IMR-90 (cell line): Measurements from ENCODE around the gene FUBP3.

Source experiments
- RAD21 ChIP-seq: IDR thresholded peaks from 2 replicates; pipeline ENCODE4 v1.6.1; 2012; ENCODE audit warnings: low read length, improper control_type of control experiment
- TF ChIP-seq, protein P1 (sequence below): conservative IDR thresholded peaks from 2 replicates; pipeline ENCODE4 v1.5.1; 2012; ENCODE audit warnings: mild to moderate bottlenecking, low read depth, low read length, improper control_type of control experiment

DNA sequence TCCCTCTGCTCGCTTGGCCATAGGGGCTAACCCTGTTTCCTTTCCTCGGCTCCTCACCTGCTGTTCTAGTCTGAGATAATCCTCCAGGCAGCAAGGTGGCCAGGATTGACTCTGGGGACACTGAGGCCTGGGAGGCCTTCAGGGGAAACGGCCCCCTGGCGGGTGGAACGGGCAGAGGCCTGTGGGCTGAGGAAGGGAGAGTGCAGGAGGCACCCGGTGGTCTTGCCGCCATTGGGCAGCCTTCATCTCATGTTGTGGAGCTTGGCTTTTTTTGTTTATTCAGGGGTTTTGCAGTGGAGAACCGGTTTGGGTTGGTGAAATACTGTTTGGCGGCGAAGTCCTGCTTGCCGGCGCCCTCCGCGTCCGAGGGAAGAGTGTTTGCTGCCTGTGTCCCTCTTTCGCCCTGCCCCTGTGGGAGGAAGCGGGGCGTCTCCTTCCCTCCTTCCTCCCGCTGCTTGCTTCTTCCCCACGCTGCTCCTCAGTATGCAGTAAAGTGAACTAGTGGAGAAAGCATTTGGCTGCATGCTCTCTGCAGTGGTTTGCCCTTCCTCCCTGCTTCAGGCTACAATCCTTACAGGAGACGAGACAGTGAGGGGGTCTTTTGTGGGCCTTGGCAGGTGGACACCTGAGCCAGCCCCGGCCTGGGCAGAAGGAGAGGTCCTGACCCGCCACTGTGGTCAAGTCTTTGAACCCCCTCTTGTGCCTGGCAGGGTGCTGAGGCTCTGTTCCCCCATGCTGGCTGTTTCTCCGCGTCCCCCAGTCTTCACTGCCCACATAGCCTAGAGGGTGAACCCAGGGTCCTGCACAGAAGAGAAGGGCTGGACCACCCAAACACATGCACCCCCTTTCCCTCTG, 54.2 kb downstream of the FUBP3 start:
- no peak for TF ChIP-seq RAD21
- TF ChIP-seq, protein P1, sequence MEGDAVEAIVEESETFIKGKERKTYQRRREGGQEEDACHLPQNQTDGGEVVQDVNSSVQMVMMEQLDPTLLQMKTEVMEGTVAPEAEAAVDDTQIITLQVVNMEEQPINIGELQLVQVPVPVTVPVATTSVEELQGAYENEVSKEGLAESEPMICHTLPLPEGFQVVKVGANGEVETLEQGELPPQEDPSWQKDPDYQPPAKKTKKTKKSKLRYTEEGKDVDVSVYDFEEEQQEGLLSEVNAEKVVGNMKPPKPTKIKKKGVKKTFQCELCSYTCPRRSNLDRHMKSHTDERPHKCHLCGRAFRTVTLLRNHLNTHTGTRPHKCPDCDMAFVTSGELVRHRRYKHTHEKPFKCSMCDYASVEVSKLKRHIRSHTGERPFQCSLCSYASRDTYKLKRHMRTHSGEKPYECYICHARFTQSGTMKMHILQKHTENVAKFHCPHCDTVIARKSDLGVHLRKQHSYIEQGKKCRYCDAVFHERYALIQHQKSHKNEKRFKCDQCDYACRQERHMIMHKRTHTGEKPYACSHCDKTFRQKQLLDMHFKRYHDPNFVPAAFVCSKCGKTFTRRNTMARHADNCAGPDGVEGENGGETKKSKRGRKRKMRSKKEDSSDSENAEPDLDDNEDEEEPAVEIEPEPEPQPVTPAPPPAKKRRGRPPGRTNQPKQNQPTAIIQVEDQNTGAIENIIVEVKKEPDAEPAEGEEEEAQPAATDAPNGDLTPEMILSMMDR: no peak
